Esophagus muscularis mucosa (tissue), 4 donors: ENCODE results near the gene CLEC3A. TPM values are rescaled to one million over a fixed set of nuclear protein-coding genes. Genes with fewer than 3 reads are reported as not detected.

Experiments used
- DNase-seq: peaks from one replicate; pipeline ENCODE4 v3.0.0-alpha.2; 2017; ENCODE audit errors: extremely low spot score
- H3K27ac ChIP-seq, 4 donors: fragments of 200-600 bp; sonication (generic); replicated peaks in 1 of 4; 1 replicate in 3 of 4; 2 replicates in 1 of 4; pipeline ENCODE4 v1.5.1; 2016 to 2019; ENCODE audit warnings: mild to moderate bottlenecking in 1 of 4
- H3K27me3 ChIP-seq, 4 donors: fragments of 200-600 bp; sonication (generic); one replicate each; pipeline versions ENCODE4 v1.5.1 to v1.6.0; 2016 to 2019
- H3K36me3 ChIP-seq, 4 donors: fragments of 200-600 bp; sonication (generic); one replicate each; pipeline ENCODE4 v1.5.1; 2016 to 2019
- H3K4me1 ChIP-seq, 4 donors: fragments of 200-600 bp; sonication (generic); one replicate each; pipeline ENCODE4 v1.5.1; 2016 to 2019
- H3K4me3 ChIP-seq, 4 donors: fragments of 200-600 bp; sonication (generic); 1 replicate in 2 of 4; 2 replicates in 2 of 4; pipeline ENCODE4 v1.5.1; 2016 to 2019; ENCODE audit warnings: mild to moderate bottlenecking in 4 of 4, moderate library complexity in 1 of 4
- H3K9me3 ChIP-seq, 4 donors: fragments of 200-600 bp; sonication (generic); 1 replicate in 3 of 4; 2 replicates in 1 of 4; pipeline ENCODE4 v1.5.1; 2016 to 2019
- EP300 ChIP-seq: sonication (generic); formaldehyde crosslinking; IDR thresholded peaks from one replicate; pipeline ENCODE4 v1.6.1; 2017; ENCODE audit warnings: antibody characterized with exemption
- POLR2A ChIP-seq: fragments of 450-650 bp; IDR thresholded peaks from one replicate; pipeline ENCODE4 v1.6.1; 2017; ENCODE audit warnings: antibody characterized with exemption, moderate library complexity, mild to moderate bottlenecking, low read depth
- POLR2AphosphoS5 ChIP-seq, 2 donors: sonication (generic); formaldehyde crosslinking; IDR thresholded peaks; one replicate each; pipeline ENCODE4 v1.6.1; 2017; ENCODE audit warnings: antibody characterized with exemption in 2 of 2
- WGBS: methylation state at CpG from one replicate; pipeline ENCODE4 v1.1.5; 2018; 5-methylcytosine and 5-hydroxymethylcytosine counted together
- intact Hi-C: fragments of 100-400 bp; cut with DNase I; formaldehyde crosslinking; loops from one replicate; pipeline ENCODE4 v1.15.1; 2023
- total RNA-seq, 4 donors: library from RNA; depleted of rRNA; stranded (reverse); fragments of >200 nt; gene quantifications; one replicate each; pipeline versions ENCODE4 v1.1.0 to v1.2.1, GENCODE V29; 2016
- TF ChIP-seq, protein P1 (sequence below), 3 experiments: fragments of 200-600 bp in 2 of 3; fragments of 450-650 bp in 1 of 3; sonication (generic) in 2 of 3; IDR thresholded peaks; one replicate each; pipeline ENCODE4 v1.5.1; 2017 to 2019; ENCODE audit warnings: antibody characterized with exemption in 3 of 3, mild to moderate bottlenecking in 2 of 3, moderate library complexity in 1 of 3

The CLEC3A gene
- total RNA-seq, 4 donors from 2014 or later = 0.17 to 0.42 TPM; not detected in 2

GRCh38 chr16:78025631-78026030 lies 3.3 kb downstream of the CLEC3A start:
- Histone ChIP-seq H3K4me3 (no peak overlapping the region), H3K9me3 (no peaks in the 10 kb centered on the region), H3K4me1 (peaks cover 0 to 4% (median 0%) of the 10 kb centered on the region in 4 donors), H3K27ac (no peak overlapping the region), H3K36me3 (no peaks in the 10 kb centered on the region), H3K27me3 (peaks cover 0 to 5% (median 0%) of the 10 kb centered on the region in 4 donors)
- intact Hi-C loops = no loop called here
- TF ChIP-seq EP300 = no peak
- no peak for TF ChIP-seq POLR2AphosphoS5 (IDR thresholded peaks at IDR 0.05)
- WGBS = 89% methylated on average over 1 of the region's 1 CpG
- no peak for DNase-seq

DNA sequence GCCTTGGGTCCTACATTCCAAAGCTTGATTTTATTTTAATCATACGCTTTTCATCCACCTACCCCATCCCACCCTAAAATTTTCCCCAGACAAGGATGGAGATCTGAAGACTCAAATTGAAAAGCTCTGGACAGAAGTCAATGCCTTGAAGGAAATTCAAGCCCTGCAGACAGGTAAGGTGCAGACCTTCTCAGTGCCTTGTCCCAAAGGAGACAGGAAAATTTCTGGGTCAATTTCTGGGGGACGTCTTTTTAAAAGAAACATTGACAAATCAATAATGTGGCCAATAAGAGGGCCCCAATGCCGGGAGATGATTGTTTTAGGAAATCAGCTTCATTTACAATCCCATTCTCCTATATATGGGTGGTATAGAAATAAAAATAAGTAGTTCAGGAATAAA lies 5.7 kb downstream of the CLEC3A start:
- DNase-seq = no peak
- Histone ChIP-seq H3K27me3 (peaks cover 0 to 5% (median 0%) of the 10 kb centered on the region in 4 donors), H3K36me3 (no peaks in the 10 kb centered on the region), H3K4me1 (no peaks in the 10 kb centered on the region), H3K9me3 (no peaks in the 10 kb centered on the region), H3K27ac (no peak overlapping the region), H3K4me3 (no peak overlapping the region)
- 56% methylated on average over 3 of the region's 3 CpGs for WGBS
- intact Hi-C loops = no loop called here
- TF ChIP-seq POLR2A (no peak), EP300 (no peak), POLR2AphosphoS5 (IDR thresholded peaks at IDR 0.05) (no peak)
- TF ChIP-seq, protein P1, sequence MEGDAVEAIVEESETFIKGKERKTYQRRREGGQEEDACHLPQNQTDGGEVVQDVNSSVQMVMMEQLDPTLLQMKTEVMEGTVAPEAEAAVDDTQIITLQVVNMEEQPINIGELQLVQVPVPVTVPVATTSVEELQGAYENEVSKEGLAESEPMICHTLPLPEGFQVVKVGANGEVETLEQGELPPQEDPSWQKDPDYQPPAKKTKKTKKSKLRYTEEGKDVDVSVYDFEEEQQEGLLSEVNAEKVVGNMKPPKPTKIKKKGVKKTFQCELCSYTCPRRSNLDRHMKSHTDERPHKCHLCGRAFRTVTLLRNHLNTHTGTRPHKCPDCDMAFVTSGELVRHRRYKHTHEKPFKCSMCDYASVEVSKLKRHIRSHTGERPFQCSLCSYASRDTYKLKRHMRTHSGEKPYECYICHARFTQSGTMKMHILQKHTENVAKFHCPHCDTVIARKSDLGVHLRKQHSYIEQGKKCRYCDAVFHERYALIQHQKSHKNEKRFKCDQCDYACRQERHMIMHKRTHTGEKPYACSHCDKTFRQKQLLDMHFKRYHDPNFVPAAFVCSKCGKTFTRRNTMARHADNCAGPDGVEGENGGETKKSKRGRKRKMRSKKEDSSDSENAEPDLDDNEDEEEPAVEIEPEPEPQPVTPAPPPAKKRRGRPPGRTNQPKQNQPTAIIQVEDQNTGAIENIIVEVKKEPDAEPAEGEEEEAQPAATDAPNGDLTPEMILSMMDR (IDR thresholded peaks at IDR 0.05) = no peak

DNA sequence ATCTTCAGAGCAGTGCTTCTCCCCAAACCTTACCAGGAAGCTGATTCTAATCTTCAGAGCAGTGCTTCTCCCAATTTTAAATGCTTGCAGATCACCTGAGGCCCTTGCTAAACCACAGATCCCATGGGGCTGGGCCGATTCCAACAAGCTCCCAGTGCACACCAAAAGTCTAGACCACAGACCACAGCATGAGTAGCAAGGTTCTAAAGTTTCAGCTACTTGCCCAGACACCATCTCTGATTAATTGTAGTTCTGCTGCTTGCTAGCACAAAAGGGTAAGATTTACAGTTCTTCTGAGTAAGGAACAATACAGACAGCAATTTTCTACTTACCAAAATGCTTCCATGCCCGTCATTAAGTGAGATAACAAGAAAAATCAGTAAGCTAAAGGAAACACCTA lies 12.2 kb downstream of the CLEC3A start:
- no peak overlapping the region for H3K4me3 ChIP-seq
- peaks cover 0 to 6% (median 0%) of the 10 kb centered on the region in 4 donors for H3K4me1 ChIP-seq
- no peaks in the 10 kb centered on the region for H3K27me3 ChIP-seq
- intact Hi-C loops = no loop called here
- no peak overlapping the region for H3K27ac ChIP-seq
- DNase-seq = no peak
- TF ChIP-seq, protein P1 (IDR thresholded peaks at IDR 0.05) = no peak
- TF ChIP-seq POLR2A = no peak
- no peak for TF ChIP-seq EP300
- no peak for TF ChIP-seq POLR2AphosphoS5 (IDR thresholded peaks at IDR 0.05)
- H3K9me3 ChIP-seq = no peaks in the 10 kb centered on the region
- 87% methylated on average over 2 of the region's 2 CpGs for WGBS
- H3K36me3 ChIP-seq = no peaks in the 10 kb centered on the region

GRCh38 chr16:78035012-78035411 lies 12.7 kb downstream of the CLEC3A start:
- 25% methylated on average over 2 of the region's 2 CpGs for WGBS
- intact Hi-C loops = no loop called here

GRCh38 chr16:78040396-78040795 lies 18.0 kb downstream of the CLEC3A start:
- H3K4me3 ChIP-seq = no peak overlapping the region
- TF ChIP-seq, protein P1 (IDR thresholded peaks at IDR 0.05) = no peak
- TF ChIP-seq POLR2A = no peak
- TF ChIP-seq EP300 = no peak
- no peak for TF ChIP-seq POLR2AphosphoS5 (IDR thresholded peaks at IDR 0.05)
- no peaks in the 10 kb centered on the region for H3K36me3 ChIP-seq
- no peak for DNase-seq
- H3K4me1 ChIP-seq = no peaks in the 10 kb centered on the region
- H3K9me3 ChIP-seq = no peaks in the 10 kb centered on the region
- peaks cover 0 to 3% (median 0%) of the 10 kb centered on the region in 4 donors for H3K27me3 ChIP-seq
- intact Hi-C loops = no loop called here
- H3K27ac ChIP-seq = no peak overlapping the region

More at GRCh38 chr16:78035012-78035411, 12.7 kb downstream of the CLEC3A start:
- no peak for DNase-seq
- Histone ChIP-seq H3K27me3 (no peaks in the 10 kb centered on the region), H3K9me3 (no peaks in the 10 kb centered on the region), H3K36me3 (no peaks in the 10 kb centered on the region), H3K27ac (no peak overlapping the region), H3K4me1 (peaks cover 0 to 6% (median 0%) of the 10 kb centered on the region in 4 donors), H3K4me3 (no peak overlapping the region)
- no peak for TF ChIP-seq POLR2A
- no peak for TF ChIP-seq EP300
- TF ChIP-seq POLR2AphosphoS5 (IDR thresholded peaks at IDR 0.05) = no peak
- TF ChIP-seq, protein P1 (IDR thresholded peaks at IDR 0.05) = no peak
